Measurements from ENCODE around the gene OBP2B.
"Not testable (repeated sequence)": the region's sequence is repeated elsewhere in the genome, so short reads cannot be mapped to it uniquely, and the experiment has no call there.

OBP2B gene

GRCh38 chr9:133238851-133239532, 29.9 kb upstream of the OBP2B start:
- in situ Hi-C loops (cut with MboI; ENCODE audit: low sequenced_read_pairs), result no loop called here

GRCh38 chr9:133238272-133238850, 29.3 kb upstream of the OBP2B start:
- in situ Hi-C loops (cut with MboI; ENCODE audit: low sequenced_read_pairs), result no loop called here

DNA sequence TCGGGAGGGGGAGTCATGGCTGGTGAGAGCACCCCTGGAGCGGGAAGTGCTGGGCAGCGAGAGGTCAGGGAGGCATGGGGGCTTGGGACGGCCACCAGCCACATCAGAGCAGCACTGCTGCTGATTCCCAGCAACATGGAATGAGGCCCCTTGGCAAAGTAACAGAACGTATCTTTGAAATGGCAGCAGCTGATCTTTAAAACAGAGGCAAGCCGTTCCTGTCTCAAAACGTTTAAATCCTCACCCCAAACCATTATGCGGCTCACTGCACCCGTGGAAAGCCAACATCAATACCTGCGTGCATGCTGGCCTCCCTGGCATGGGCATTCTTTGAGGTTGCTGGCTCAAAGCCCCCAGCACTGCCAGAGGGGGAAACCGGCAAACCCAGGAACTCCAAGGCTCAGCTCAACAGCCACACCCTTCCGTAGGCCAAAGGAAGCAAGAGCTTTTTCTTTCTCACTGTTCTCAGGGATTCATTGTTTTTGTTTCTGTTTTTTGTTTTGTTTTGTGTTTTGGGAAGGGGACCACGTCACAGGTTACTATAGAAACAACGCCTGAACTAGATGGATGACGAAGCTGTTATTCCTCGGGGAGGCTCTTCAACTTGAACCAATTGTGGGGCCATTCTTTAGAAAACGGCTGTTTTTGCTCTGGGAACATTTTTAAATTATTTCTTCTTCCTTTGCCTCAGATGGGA, 28.1 kb upstream of the OBP2B start:
- in situ Hi-C loops (cut with MboI; ENCODE audit: low sequenced_read_pairs), result no loop called here

DNA sequence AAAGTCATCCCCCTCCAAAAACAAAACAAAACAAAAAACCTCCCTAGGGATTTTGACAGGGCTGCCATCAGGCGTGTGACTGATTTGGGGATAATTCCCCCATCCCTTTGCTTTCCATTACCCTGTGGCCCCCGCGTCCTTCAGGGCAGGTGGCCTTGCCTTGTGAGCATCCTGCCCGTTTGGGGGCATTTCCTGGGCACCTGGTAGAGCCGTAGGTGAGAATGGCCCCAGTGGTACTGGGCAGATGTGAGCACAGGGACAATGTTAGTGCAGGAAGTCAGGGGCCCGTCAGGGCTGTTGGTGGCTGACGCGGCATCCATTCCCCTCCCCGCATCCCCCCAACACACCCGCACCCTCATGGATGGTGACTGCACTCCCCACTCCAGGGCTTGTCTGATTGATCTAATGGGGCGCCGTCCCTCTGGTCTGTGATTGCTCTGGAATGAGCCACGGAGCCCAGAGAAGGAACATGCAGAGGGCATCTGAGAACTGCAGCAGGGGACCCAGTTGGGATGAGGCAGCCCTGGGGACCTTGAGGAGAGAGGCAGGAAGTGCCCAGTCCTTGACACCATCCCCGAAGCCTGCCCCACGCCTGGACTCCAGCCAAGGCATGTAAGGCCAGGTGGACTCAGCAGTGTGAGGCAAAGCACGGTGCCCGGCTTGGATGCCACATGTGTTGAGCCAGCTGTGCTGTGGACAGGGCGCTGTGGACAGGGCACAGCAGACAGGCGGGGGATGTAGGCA, 27.4 kb upstream of the OBP2B start:
- in situ Hi-C loops (cut with MboI; ENCODE audit: low sequenced_read_pairs), result not testable (repeated sequence)

DNA sequence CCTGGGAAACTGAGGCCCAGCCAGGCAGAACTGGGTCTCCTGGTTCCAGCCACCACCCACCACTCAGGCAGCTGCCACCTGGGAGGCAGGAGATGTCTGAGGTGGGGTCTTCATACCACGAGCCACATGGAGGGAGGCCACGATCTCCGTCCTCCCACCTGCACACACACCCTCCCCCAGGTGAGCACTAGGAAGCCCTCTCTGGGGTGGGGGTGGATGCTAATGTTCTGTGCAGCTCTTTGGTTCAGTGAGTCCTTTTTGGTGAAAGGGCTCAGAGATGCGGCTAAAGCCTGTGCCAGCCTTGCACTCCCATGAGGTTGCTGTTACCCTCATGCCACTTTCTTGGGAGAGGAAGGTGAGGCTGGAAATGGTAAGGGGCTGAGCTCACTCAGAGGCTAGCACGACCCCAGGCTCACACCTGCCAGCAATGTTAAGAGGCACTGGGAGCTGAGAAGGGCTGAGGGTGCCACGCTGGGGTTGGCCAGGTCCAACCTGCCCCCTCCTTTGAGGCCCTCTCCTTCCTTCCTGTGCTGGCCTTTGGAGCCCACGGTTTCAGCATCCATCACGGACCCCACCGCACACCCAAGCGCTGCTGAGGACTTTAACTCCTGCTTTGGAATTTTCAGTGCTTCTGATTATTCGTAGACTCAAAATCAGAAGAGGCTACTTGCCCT, 26.6 kb upstream of the OBP2B start:
- in situ Hi-C loops (cut with MboI; ENCODE audit: low sequenced_read_pairs), result no loop called here

GRCh38 chr9:133234577-133235322, 25.7 kb upstream of the OBP2B start:
- in situ Hi-C loops (cut with MboI; ENCODE audit: low sequenced_read_pairs), result no loop called here

- in situ Hi-C loops (cut with MboI; ENCODE audit: low sequenced_read_pairs), result no loop called here
Measured at GRCh38 chr9:133233681-133234432, 24.8 kb upstream of the OBP2B start.

GRCh38 chr9:133231934-133232568, 23.0 kb upstream of the OBP2B start:
- in situ Hi-C loops (cut with MboI; ENCODE audit: low sequenced_read_pairs), result not testable (repeated sequence)

GRCh38 chr9:133230514-133230913, 21.5 kb upstream of the OBP2B start:
- in situ Hi-C loops (cut with MboI; ENCODE audit: low sequenced_read_pairs), result not testable (repeated sequence)

DNA sequence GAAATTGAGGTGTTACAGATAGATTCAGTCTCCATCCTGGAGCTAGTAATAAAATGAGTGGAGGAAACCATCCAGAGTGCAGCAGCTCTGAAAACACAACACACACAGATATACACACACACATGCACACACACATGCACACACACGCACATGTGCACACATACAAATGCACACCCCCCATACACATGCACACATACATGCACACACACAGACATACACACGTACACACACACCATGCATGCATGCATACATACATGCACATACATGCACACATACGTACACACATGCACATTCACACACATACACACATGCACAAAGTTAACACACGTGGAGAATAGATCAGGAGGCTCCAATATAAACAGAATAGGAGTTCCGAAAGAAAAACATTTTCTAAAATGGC, 21.0 kb upstream of the OBP2B start:
- in situ Hi-C loops (cut with MboI; ENCODE audit: low sequenced_read_pairs), result no loop called here

DNA sequence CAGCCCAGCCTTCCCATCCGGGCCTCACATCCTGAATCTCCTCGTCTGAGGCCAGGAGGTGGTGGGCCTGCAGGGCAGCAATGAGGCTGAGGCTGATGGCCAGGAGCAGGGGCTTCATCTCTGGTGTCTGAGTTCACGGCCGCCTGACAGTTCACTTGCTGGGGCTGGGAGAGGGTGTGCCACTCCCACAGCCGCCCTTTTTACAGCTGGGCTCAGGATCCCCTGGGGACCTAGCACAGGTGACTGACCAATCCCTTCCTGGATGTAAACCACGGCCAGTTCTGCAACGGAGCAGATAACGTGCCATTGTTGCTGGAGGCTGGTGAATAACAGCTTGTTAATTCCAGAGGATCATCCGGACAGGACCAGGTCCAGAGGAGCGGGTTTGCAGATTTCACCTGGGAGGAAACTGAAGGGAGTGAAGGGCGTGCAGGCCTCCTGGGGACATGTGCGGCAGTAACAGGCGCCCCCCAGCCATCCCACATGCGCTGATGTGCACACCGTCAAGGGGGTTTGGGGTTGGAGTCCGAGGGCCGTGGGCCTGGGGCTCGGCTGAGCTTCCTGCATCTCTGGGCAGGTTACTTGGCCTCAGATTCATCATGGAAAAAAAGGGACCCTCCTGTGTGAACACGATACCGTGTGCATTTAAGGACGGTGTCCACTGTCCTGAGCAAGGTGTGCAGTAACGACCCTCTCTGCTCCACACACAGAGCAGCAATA, 19.6 kb upstream of the OBP2B start:
- in situ Hi-C loops (cut with MboI; ENCODE audit: low sequenced_read_pairs), result not testable (repeated sequence)

DNA sequence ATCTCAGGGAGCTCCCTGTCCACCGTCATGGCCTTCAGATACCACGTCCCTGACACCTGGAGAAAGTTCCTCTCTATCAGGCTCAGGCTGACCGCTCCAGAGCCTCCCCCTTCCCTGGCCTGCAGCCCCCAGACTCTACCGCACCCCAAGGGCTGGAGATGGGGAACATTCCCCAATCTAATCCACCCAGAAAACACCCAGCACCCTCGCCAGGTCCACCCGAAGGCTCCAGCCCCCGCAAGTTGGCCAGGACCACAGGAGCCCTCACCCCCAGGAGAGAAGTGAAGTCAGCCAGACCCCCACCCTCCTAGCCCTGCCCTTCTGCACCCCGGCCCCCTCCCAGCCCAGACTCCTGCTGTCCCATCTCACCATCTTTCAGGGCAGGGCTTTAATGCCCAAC, 18.9 kb upstream of the OBP2B start:
- in situ Hi-C loops (cut with MboI; ENCODE audit: low sequenced_read_pairs), result not testable (repeated sequence)

DNA sequence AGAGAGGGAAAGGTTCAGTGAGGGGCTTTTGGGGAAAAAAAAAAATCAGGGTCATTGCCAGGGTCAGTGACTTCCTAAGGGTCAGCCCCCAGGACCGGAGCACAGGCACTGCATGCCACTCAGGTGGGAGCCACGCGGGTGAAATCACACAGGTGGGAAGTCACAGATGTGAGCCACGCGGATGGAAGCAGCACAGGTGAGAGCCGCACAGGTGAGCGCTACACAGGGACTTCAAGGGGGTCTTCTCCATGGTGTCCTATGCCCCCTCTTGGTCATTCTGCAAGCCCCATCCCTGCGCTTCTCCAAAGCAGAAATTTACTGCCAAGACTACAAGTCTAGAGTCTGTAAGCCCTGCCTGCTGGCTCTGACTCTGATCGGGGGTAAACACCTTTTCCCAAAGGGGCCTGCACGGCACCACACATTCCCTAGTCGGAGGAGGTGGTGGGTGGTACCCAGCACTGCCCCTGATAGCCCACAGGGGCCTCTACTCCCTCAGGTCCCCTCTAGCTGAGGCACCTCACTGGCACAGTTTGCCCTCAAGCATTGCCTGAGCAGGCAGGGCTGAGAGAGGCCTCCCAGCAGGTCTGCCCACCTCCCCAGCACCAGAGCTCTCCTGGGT, 18.3 kb upstream of the OBP2B start:
- in situ Hi-C loops (cut with MboI; ENCODE audit: low sequenced_read_pairs), result no loop called here

- in situ Hi-C loops (cut with MboI; ENCODE audit: low sequenced_read_pairs), result no loop called here
Measured at GRCh38 chr9:133226219-133227171, 17.4 kb upstream of the OBP2B start.

DNA sequence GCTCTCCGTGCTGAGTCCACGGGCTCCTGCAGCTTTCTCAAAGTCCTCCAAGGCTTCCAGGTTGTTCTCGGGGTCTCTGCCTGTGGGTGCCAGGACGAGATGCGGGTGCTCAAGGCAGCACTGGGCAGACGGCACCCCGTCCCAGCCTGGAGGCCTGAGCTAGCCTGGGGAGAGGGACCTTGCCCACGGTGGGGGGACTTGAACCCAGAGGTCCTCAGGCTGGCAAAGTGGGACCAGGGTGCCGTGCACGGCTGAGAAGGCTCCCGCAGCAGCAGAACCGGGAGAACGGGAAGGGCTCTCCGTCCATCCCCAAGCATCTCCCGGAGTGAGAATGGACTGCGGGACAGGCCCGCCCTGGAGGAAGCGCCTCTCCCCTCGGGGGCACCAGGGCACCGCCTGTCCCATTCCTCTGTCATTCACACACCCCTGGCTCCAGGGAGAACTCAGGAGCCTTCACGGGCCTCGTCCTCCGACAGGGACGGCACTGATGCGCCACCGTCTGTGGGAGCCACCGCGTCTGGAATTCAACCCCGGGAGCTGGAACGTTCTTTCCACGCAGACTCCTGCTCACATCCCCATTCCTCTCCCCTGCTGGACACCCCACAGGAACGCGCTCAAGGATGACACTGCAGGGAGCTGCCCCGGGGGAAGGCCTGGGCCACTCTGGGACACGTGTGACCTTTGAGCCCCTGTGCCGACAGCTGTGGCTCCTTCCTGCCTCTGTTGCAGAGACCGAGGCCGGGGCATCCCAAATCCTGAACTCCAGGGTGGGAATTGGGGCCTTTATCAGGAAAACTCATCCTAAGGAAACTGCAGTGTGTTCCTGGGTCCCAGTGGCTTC, 16.3 kb upstream of the OBP2B start:
- in situ Hi-C loops (cut with MboI; ENCODE audit: low sequenced_read_pairs), result no loop called here

GRCh38 chr9:133224762-133225161, 15.7 kb upstream of the OBP2B start:
- in situ Hi-C loops (cut with MboI; ENCODE audit: low sequenced_read_pairs), result no loop called here

Data from hTERT RPE-1 (cell line).